IMR-90 (cell line): Measurements from ENCODE around the gene SHLD1.

Experiments
- CTCF ChIP-seq: conservative IDR thresholded peaks from 2 replicates; pipeline ENCODE4 v1.5.1; 2012; ENCODE audit warnings: mild to moderate bottlenecking, low read depth, low read length, improper control_type of control experiment
- POLR2A ChIP-seq: IDR thresholded peaks from 2 replicates; pipeline ENCODE4 v1.6.1; 2012; ENCODE audit warnings: mild to moderate bottlenecking, low read depth, low read length
- RFX5 ChIP-seq: IDR thresholded peaks from 2 replicates; pipeline ENCODE4 v1.8.0; 2012; ENCODE audit warnings: low read depth, mild to moderate bottlenecking, low read length, moderate library complexity

GRCh38 chr20:5796331-5797040 lies 46.3 kb downstream of the SHLD1 start:
- TF ChIP-seq CTCF (no peak), POLR2A (no peak), RFX5 (no peak)
